NAMALWA (cell line): ENCODE measurements around the gene PAQR6.

Experiments
- DNase-seq: peaks from one replicate; pipeline ENCODE4 v3.0.0-alpha.2; 2015; ENCODE audit warnings: low spot score

The PAQR6 gene

GRCh38 chr1:156193488-156194299 is 54.2 kb downstream of the PAQR6 start, which contains the start of gene SLC25A44:
TSS of gene SLC25A44 (plus strand) at chr1:156194104. CDS start at chr1:156199848, 5,744 bp downstream.
- DNase-seq, result peak; percentile 100
